Loucy (cell line): ENCODE results near the gene JAZF1.

Experiments used
- CTCF ChIP-seq: fragments of 200-600 bp; sonication (generic); conservative IDR thresholded peaks from 2 replicates; pipeline ENCODE4 v1.5.1; 2014; ENCODE audit warnings: mild to moderate bottlenecking, antibody characterized with exemption, low read length
- EZH2phosphoT487 ChIP-seq: fragments of 200-600 bp; IDR thresholded peaks from 2 replicates; pipeline ENCODE4 v1.6.1; 2018; ENCODE audit warnings: antibody characterized with exemption, mild to moderate bottlenecking, moderate library complexity, borderline replicate concordance

- no peak for TF ChIP-seq CTCF
- no peak for TF ChIP-seq EZH2phosphoT487
Observed at GRCh38 chr7:27946351-27946750, 234.2 kb downstream of the JAZF1 start.
